ENCODE data around the gene ZNF48.

- TF ChIP-seq CTCF (IDR thresholded peaks at IDR 0.05): peak in 1 of 6 experiments; percentile 15
- TF ChIP-seq POLR2A (IDR thresholded peaks at IDR 0.05): no peak
Measured at GRCh38 chr16:30379158-30379783, 15.9 kb upstream of the ZNF48 start.

Data from esophagus squamous epithelium (tissue), 4 donors.